Cardiac muscle cell (in vitro differentiated cells and primary cell): ENCODE measurements around the gene DHX38. TPM values are rescaled to one million over a fixed set of nuclear protein-coding genes. Genes with fewer than 3 reads are reported as not detected.

ENCODE experiments used
- DNase-seq, 2 donors: peaks; one replicate each; pipeline versions ENCODE4 v3.0.0 to v3.0.0-alpha.2; 2010 to 2017; ENCODE audit warnings: low read depth in 1 of 2, low spot score in 1 of 2
- H3K27ac ChIP-seq: fragments of 200-600 bp; sonication (generic); 2 replicates; pipeline ENCODE4 v1.5.1; 2016
- H3K27me3 ChIP-seq: fragments of 200-600 bp; sonication (generic); 2 replicates; pipeline ENCODE4 v1.6.0; 2016; ENCODE audit warnings: control low read depth
- H3K36me3 ChIP-seq: fragments of 200-600 bp; sonication (generic); 2 replicates; pipeline ENCODE4 v1.5.1; 2016; ENCODE audit warnings: control low read depth
- H3K4me1 ChIP-seq: fragments of 200-600 bp; sonication (generic); 2 replicates; pipeline ENCODE4 v1.8.1; 2017; ENCODE audit warnings: low read depth, mild to moderate bottlenecking, mixed run types
- H3K4me3 ChIP-seq: fragments of 200-600 bp; sonication (generic); 2 replicates; pipeline ENCODE4 v1.5.1; 2016; ENCODE audit warnings: mild to moderate bottlenecking
- H3K9me3 ChIP-seq: fragments of 200-600 bp; sonication (generic); 2 replicates; pipeline ENCODE4 v1.5.1; 2017; ENCODE audit warnings: low read depth, mild to moderate bottlenecking, control low read depth
- polyA plus RNA-seq: library from polyadenylated mRNA; unstranded; fragments of >200 nt; fragmentation: Nextera tagmentation; extraction: Ambion mirVana; gene quantifications from 2 replicates; pipeline ENCODE4 v1.2.1, GENCODE V29; 2016
- total RNA-seq: library from RNA; depleted of rRNA; stranded (reverse); fragments of >200 nt; gene quantifications from 2 replicates; pipeline ENCODE4 v1.2.3, GENCODE V29; 2016
- TF ChIP-seq, protein P1 (sequence below): IDR thresholded peaks from 2 replicates; pipeline ENCODE4 v1.5.1; 2012; ENCODE audit warnings: low read depth, mild to moderate bottlenecking, low read length

The DHX38 gene
- total and polyA plus RNA-seq, 2 experiments from 2014 or later, result 26.2 to 39.4 TPM

GRCh38 chr16:72142476-72142875 lies 48.8 kb downstream of the DHX38 start:
- Histone ChIP-seq H3K4me1 (no peaks in the 10 kb centered on the region), H3K4me3 (no peak overlapping the region), H3K27ac (no peak overlapping the region), H3K36me3 (no peaks in the 10 kb centered on the region), H3K9me3 (no peaks in the 10 kb centered on the region), H3K27me3 (no peaks in the 10 kb centered on the region)
- TF ChIP-seq, protein P1, sequence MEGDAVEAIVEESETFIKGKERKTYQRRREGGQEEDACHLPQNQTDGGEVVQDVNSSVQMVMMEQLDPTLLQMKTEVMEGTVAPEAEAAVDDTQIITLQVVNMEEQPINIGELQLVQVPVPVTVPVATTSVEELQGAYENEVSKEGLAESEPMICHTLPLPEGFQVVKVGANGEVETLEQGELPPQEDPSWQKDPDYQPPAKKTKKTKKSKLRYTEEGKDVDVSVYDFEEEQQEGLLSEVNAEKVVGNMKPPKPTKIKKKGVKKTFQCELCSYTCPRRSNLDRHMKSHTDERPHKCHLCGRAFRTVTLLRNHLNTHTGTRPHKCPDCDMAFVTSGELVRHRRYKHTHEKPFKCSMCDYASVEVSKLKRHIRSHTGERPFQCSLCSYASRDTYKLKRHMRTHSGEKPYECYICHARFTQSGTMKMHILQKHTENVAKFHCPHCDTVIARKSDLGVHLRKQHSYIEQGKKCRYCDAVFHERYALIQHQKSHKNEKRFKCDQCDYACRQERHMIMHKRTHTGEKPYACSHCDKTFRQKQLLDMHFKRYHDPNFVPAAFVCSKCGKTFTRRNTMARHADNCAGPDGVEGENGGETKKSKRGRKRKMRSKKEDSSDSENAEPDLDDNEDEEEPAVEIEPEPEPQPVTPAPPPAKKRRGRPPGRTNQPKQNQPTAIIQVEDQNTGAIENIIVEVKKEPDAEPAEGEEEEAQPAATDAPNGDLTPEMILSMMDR, result no peak
- DNase-seq, result no peak

DNA sequence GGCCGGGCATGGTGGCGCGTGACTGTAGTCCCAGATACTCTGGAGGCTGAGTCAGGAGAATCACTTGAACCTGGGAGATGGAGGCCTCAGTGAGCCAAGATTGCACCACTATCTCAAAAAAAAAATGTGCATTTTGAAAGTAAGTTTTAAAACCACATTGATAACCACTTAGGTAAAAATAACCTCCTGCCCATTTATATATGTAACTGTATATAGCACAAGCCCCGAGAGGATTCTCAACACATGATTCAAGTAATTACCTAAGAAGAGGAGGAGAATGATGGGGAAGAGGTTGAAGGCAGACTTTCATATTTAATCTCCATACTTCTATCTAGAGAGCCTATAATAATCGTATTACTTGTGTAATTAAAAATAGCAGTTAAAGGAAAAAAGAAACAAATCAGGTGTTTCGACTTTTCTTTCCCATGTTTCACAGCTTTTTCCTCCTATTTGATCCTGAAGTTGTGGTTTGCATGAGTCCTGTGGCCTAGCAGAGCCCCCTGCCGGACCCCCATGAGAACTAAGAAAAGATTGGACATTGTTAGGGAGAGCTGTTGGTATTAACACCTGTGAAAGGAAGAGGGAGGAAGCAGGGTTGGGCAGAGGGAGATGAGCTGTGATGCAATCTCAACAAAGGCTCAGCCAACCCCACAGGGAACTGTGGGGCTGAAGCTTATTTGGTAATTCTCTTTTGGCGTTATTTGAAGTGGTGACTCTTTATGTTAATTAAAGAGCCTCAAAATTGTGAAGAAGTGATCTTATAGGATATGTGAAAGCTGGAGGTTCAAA lies 56.2 kb downstream of the DHX38 start:
- TF ChIP-seq, protein P1, result no peak
- Histone ChIP-seq H3K4me1 (no peaks in the 10 kb centered on the region), H3K4me3 (no peak overlapping the region), H3K36me3 (no peaks in the 10 kb centered on the region), H3K27me3 (no peaks in the 10 kb centered on the region), H3K9me3 (no peaks in the 10 kb centered on the region), H3K27ac (no peak overlapping the region)
- no peak for DNase-seq

DNA sequence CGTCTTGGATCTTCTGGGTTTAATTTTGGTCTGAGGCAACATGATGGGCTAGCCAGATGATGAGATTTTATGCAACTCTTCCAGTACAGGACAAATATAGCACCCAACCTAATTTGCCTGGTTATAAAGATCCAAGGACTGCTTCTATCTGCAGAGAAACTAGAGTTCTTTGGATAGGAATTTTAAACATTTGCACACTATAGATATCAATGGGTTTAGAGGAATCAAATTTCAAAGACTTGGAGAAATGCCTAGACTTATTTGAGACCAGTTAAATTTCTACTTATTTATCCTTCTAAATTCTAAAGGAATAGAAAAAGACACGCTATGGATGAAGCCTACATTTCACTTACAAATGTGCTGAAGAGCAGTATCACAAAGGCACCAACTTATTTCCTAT lies 65.7 kb downstream of the DHX38 start:
- peak; percentile 27 to 30 for DNase-seq
- Histone ChIP-seq H3K27ac (peak overlapping the region; percentile 29), H3K36me3 (no peaks in the 10 kb centered on the region), H3K27me3 (no peaks in the 10 kb centered on the region), H3K4me3 (no peak overlapping the region), H3K9me3 (no peaks in the 10 kb centered on the region), H3K4me1 (peaks cover 9% of the 10 kb centered on the region)
- TF ChIP-seq, protein P1, result no peak

DNA sequence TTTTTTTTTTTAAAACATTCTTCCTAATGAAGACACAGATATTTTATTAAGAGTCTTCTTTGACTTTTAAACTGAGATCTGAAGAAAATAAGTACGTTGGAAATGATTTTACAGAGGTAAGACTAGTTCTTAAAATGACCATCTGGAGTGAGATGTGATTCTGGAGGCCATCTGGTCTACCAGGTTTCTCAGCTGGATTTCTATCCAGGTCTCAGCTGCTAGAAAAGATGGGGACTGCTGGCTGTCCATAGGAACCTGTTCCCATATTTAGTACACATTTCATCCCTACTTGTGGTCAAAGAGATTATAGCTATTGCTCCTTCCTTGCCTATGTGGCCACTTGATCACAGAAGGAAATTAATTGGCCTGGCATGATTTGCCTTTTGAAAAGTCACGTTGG lies 66.2 kb downstream of the DHX38 start:
- DNase-seq, result no peak
- H3K4me3 ChIP-seq, result no peak overlapping the region
- no peaks in the 10 kb centered on the region for H3K9me3 ChIP-seq
- no peaks in the 10 kb centered on the region for H3K27me3 ChIP-seq
- H3K36me3 ChIP-seq, result no peaks in the 10 kb centered on the region
- TF ChIP-seq, protein P1, result no peak
- H3K4me1 ChIP-seq, result peaks cover 9% of the 10 kb centered on the region
- no peak overlapping the region for H3K27ac ChIP-seq

DNA sequence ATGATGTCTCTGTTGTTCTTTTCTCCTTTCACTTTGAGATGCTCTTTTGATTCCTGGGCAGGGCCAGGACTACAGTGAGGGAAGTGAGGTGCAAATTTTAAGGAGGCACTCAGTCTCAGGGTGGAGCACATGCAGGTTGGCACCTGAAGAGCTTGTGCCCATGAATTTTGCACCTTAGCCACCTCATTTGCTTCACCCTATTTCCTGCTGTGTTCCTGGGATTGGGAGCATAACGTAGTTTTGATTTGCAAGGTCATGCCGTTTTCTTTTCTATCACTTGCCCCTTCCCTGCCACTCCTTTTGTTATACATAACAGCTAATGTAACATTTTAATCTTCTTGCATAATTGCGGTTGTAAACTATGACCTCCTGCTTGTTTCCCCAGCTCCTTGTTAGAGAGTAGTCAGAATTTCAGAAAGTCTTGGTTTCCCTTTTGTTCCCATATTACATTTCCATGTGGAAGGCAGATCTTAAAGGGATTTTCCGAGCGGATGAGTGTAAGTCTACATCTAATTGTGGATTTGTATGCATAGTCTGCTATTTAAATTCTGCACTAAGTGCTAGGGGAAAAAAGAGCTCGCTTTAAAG lies 68.6 kb downstream of the DHX38 start:
- TF ChIP-seq, protein P1, result no peak
- Histone ChIP-seq H3K4me1 (peaks cover 9% of the 10 kb centered on the region), H3K36me3 (no peaks in the 10 kb centered on the region), H3K27ac (no peak overlapping the region), H3K27me3 (no peaks in the 10 kb centered on the region), H3K9me3 (no peaks in the 10 kb centered on the region), H3K4me3 (no peak overlapping the region)
- peak in 1 of 2 donors; percentile 26 for DNase-seq

Other genes starting within 250 kb of the DHX38 start
- 16.0 and 20.9 TPM in 2 replicates for gene ATXN1L, start 247.9 kb upstream of the DHX38 start, total RNA-seq
- gene ATXN1L, start 247.9 kb upstream of the DHX38 start, polyA plus RNA-seq, result 6.8 and 12.6 TPM in 2 replicates
- gene ZNF821, start 209.7 kb upstream of the DHX38 start, total RNA-seq, result 24.9 and 25.1 TPM in 2 replicates
- 19.6 and 28.7 TPM in 2 replicates for gene ZNF821, start 209.7 kb upstream of the DHX38 start, polyA plus RNA-seq
- gene IST1, start 198.3 kb upstream of the DHX38 start, total RNA-seq, result 180 and 248 TPM in 2 replicates
- gene IST1, start 198.3 kb upstream of the DHX38 start, polyA plus RNA-seq, result 164 and 227 TPM in 2 replicates
- 0.04 TPM in 1 of 2 replicates, not detected in the other for gene PKD1L3, start 93.4 kb upstream of the DHX38 start, total RNA-seq
- 0.02 TPM in 1 of 2 replicates, not detected in the other for gene PKD1L3, start 93.4 kb upstream of the DHX38 start, polyA plus RNA-seq
- gene DHODH, start 85.1 kb upstream of the DHX38 start, total RNA-seq, result 10.7 and 11.5 TPM in 2 replicates
- gene DHODH, start 85.1 kb upstream of the DHX38 start, polyA plus RNA-seq, result 10.2 and 11.9 TPM in 2 replicates
- gene HP, start 39.3 kb upstream of the DHX38 start, total RNA-seq, result not detected in 2 replicates
- 0.45 TPM in 1 of 2 replicates, not detected in the other for gene HP, start 39.3 kb upstream of the DHX38 start, polyA plus RNA-seq
- gene HPR, start 30.6 kb upstream of the DHX38 start, total RNA-seq, result not detected in 2 replicates
- not detected in 2 replicates for gene HPR, start 30.6 kb upstream of the DHX38 start, polyA plus RNA-seq
- 3.6 TPM in 2 replicates for gene TXNL4B, start 227 bp upstream of the DHX38 start, total RNA-seq
- 2.8 and 5.1 TPM in 2 replicates for gene TXNL4B, start 227 bp upstream of the DHX38 start, polyA plus RNA-seq
- 2.7 and 5.1 TPM in 2 replicates for gene PMFBP1, start 78.3 kb downstream of the DHX38 start, total RNA-seq
- 1.7 and 2.7 TPM in 2 replicates for gene PMFBP1, start 78.3 kb downstream of the DHX38 start, polyA plus RNA-seq